Activated naive CD4-positive, alpha-beta T cell treated with anti-CD3 and anti-CD28 coated beads for 36 hours (primary cell): ENCODE data around the gene ARHGEF7. TPM values are rescaled to one million over a fixed set of nuclear protein-coding genes. Genes with fewer than 3 reads are reported as not detected.
"Not testable (repeated sequence)": the region's sequence is repeated elsewhere in the genome, so short reads cannot be mapped to it uniquely, and the experiment has no call there.

Source experiments
- CTCF ChIA-PET: fragments of 350-600 bp; sonication (Branson Sonifier 250); formaldehyde crosslinking; loops from one replicate; lab custom pipeline; 2021; ENCODE audit warnings: antibody characterized with exemption; lab: Charles Lee
- DNase-seq: peaks from one replicate; pipeline ENCODE4 v3.0.0-alpha.2; 2020
- H3K27ac Mint-ChIP-seq: one replicate; pipeline ENCODE4 v1.8.0; 2021; ENCODE audit warnings: mild to moderate bottlenecking, mixed read lengths
- H3K27me3 Mint-ChIP-seq: one replicate; pipeline ENCODE4 v1.8.0; 2021; ENCODE audit warnings: low read depth, mixed read lengths
- H3K36me3 Mint-ChIP-seq: one replicate; pipeline ENCODE4 v1.8.0; 2021; ENCODE audit warnings: low read depth, mixed read lengths
- H3K4me1 Mint-ChIP-seq: one replicate; pipeline ENCODE4 v1.8.0; 2021; ENCODE audit warnings: low read depth, mixed read lengths
- H3K4me3 Mint-ChIP-seq: one replicate; pipeline ENCODE4 v1.8.0; 2021; ENCODE audit warnings: mild to moderate bottlenecking, moderate library complexity, mixed read lengths
- H3K9me3 Mint-ChIP-seq: one replicate; pipeline ENCODE4 v1.8.0; 2021; ENCODE audit warnings: mixed read lengths
- intact Hi-C: fragments of 100-400 bp; cut with micrococcal nuclease; formaldehyde crosslinking; loops from one replicate; pipeline ENCODE4 v1.15.1; 2023
- total RNA-seq, 2 experiments: library from RNA; stranded (reverse); gene quantifications; one replicate each; pipeline ENCODE4 v1.2.3, GENCODE V29; 2021

ARHGEF7 gene
- total RNA-seq, 2 experiments from 2014 or later = 48.4 to 56.6 TPM

DNA sequence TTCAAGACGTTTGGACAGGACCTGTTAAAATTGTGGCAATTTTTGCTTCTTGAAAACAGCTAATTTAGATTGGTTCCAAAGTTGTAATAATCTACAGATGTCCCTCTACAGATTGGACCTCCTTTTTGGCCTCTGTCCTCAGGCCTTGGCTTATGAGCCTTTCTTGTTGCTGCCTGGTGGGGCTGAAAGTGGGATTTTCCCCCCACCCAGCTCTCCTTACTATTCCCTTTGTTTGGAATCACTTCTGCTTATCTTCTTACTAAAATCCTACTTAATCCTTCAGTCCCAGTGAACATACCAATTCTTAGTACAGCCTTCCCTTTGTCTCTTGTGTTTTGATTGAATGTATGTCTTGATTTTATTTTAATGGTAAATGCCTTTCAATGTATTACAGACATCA is 141.8 kb downstream of the ARHGEF7 start:
- Mint-ChIP-seq H3K9me3 (peaks cover 6% of the 10 kb centered on the region), H3K4me3 (no peak overlapping the region), H3K4me1 (peaks cover 3% of the 10 kb centered on the region), H3K27ac (peak overlapping the region; percentile 5), H3K36me3 (peaks cover 59% of the 10 kb centered on the region), H3K27me3 (no peaks in the 10 kb centered on the region)
- intact Hi-C loops = no loop called here
- CTCF ChIA-PET = no interaction called here
- no peak for DNase-seq

DNA sequence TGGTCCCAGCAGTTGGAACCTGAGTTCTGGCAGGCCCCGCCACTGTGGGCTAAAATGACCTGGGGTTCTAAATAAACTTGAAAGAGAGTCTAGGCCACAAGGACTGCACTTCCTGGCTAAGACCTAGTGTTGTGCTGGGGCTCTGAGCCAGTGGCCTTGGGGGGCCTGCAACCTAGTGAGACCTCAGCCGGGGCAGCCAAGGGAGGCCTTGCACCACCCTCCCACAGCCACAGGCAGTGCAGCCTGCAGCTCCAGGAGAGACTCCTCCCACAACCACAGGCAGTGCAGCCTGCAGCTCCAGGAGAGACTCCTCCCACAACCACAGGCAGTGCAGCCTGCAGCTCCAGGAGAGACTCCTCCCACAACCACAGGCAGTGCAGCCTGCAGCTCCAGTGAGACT is 142.8 kb downstream of the ARHGEF7 start:
- H3K9me3 Mint-ChIP-seq, CTCF ChIA-PET, H3K4me3 Mint-ChIP-seq, DNase-seq, H3K4me1 Mint-ChIP-seq, H3K27ac Mint-ChIP-seq, intact Hi-C loops, H3K27me3 Mint-ChIP-seq: not testable (repeated sequence)
- peaks cover 56% of the 10 kb centered on the region for H3K36me3 Mint-ChIP-seq

DNA sequence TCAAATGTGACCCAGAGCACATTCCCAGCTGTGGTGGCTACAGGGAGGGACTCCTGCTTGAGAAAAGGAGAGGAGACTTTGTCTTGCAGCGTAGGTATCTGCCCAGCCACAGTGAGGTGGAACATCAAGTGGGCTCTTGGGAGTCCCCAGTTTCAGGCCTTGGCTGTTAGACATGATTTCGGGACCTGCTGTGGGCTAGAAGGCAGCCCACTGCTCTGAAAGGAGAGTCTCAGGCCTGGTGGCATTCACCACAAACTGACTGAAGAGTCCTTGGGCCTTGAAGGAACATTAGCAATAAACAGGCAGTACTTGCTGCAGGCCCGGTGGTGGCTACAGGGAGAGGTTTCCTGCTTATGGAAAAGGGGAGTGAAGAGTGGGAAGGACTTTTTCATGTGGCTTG is 143.5 kb downstream of the ARHGEF7 start:
- Mint-ChIP-seq H3K9me3 (peaks cover 6% of the 10 kb centered on the region), H3K27me3 (no peaks in the 10 kb centered on the region), H3K27ac (no peak overlapping the region), H3K4me3 (no peak overlapping the region), H3K4me1 (peaks cover 3% of the 10 kb centered on the region), H3K36me3 (peaks cover 52% of the 10 kb centered on the region)
- CTCF ChIA-PET = no interaction called here
- intact Hi-C loops = no loop called here
- DNase-seq = no peak

DNA sequence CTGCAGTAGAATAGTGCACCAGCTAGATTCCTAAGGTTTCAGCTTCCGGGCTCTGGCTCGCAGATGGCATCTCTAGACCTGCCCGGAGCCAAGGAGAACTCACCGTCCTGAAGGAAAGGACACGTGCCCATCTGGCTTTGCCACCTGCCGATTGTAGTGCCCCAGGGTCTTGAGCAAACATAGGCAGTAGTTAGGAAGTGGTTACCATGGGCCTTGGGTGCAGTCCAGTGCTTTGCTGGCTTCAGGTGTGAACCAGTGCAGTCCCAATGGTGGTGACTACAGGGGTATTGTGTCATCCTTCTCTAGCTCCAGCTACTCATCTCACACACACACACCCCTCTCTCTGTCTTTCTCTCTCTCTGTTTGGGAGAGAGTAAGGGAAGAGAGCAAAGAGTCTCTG is 143.9 kb downstream of the ARHGEF7 start:
- no peak for DNase-seq
- H3K4me1 Mint-ChIP-seq = peaks cover 3% of the 10 kb centered on the region
- H3K27ac Mint-ChIP-seq = no peak overlapping the region
- intact Hi-C loops = no loop called here
- H3K36me3 Mint-ChIP-seq = peaks cover 48% of the 10 kb centered on the region
- CTCF ChIA-PET = interaction anchor here (1.0 kb wide), 1 partner anchor 9 kb away, joined by 3 read pairs; no protein-coding TSS in a partner anchor
- H3K4me3 Mint-ChIP-seq = no peak overlapping the region
- no peaks in the 10 kb centered on the region for H3K27me3 Mint-ChIP-seq
- H3K9me3 Mint-ChIP-seq = peaks cover 6% of the 10 kb centered on the region

DNA sequence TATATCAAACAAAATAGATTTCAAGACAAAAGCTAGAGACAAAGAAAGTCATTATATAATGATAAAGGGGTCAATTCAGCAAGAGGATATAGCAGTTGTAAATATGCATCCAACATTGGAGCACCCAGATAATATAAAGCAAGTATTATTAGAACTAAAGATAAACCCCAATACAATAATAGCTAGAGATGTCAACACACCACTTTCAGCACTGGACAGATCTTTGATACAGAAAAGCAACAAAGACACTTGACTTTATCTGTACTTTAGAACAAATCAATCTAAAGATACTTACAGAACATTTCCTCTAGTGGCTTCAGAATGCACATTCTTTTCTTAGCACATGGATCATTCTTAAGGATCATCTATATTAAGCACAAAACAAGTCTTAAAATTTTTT is 146.2 kb downstream of the ARHGEF7 start:
- Mint-ChIP-seq H3K9me3 (peaks cover 6% of the 10 kb centered on the region), H3K4me3 (no peak overlapping the region), H3K4me1 (peaks cover 5% of the 10 kb centered on the region), H3K36me3 (peaks cover 37% of the 10 kb centered on the region), H3K27me3 (no peaks in the 10 kb centered on the region), H3K27ac (no peak overlapping the region)
- CTCF ChIA-PET = interaction anchor here (0.7 kb wide), 1 partner anchor 36 kb away, joined by 3 read pairs; no protein-coding TSS in a partner anchor
- intact Hi-C loops = no loop called here
- DNase-seq = no peak

DNA sequence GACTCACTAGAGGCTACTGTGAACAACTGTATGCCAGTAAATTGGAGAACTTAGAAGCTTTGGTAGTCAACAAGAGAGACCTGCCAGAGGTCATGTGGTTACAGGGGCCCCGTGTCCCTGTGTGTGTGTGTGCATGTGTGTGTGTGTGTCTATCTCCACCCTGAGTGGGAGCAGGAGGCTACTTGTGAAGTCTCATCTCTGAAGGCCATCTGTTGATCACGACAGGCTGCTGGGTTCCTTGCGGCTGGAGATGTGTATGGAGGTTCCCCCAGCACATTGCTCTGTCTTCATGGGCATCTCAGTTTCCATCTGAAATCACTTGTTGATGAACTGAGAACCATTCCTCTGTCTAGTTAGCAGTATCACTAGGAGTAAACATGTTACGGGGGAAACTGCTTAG is 147.2 kb downstream of the ARHGEF7 start:
- Mint-ChIP-seq H3K4me3 (no peak overlapping the region), H3K36me3 (peaks cover 28% of the 10 kb centered on the region), H3K9me3 (peaks cover 4% of the 10 kb centered on the region), H3K27me3 (no peaks in the 10 kb centered on the region), H3K27ac (no peak overlapping the region), H3K4me1 (peaks cover 6% of the 10 kb centered on the region)
- intact Hi-C loops = no loop called here
- DNase-seq = no peak
- CTCF ChIA-PET = no interaction called here

DNA sequence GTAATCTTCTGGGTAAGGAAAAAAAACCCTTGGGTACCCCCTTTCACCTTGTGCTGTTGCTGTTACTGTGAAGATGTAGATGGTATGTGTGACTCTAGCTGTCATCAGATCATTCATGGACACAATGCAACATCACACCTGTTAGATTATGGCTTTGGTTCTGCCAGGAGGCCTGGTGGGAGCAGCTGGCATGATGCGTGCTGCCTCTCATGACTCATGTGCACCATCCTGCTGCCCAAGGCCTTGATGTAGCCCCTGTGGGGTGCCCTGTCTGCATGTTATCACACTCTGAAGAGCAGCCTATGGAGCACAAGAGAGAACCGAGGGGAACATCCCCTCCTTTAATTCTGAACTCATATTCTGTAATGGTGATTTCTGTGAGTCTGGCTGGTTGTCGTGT is 147.6 kb downstream of the ARHGEF7 start:
- Mint-ChIP-seq H3K36me3 (peaks cover 32% of the 10 kb centered on the region), H3K27ac (no peak overlapping the region), H3K27me3 (no peaks in the 10 kb centered on the region), H3K4me1 (peaks cover 6% of the 10 kb centered on the region), H3K9me3 (peaks cover 4% of the 10 kb centered on the region), H3K4me3 (no peak overlapping the region)
- CTCF ChIA-PET = no interaction called here
- no peak for DNase-seq
- intact Hi-C loops = no loop called here

DNA sequence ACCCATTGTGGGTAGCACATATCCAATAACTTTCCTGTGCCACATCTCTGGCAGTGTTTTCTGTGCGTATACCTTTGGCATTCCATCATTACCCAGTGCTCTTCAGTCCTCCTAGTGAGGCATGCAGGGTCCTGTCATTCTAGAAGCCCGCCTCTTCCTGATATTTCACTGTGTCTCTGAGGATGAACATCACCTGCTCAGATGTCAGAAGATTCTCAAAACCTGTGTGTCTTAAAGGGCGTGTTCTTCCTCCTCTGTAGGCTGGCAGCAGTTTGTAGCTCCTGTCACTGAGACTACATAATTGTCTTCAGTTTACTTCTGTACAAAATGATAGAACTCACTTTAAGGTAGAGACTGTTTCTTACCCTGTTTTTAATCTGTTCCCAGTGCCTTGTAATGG is 148.5 kb downstream of the ARHGEF7 start:
- no peak for DNase-seq
- H3K27me3 Mint-ChIP-seq = no peaks in the 10 kb centered on the region
- peaks cover 6% of the 10 kb centered on the region for H3K4me1 Mint-ChIP-seq
- CTCF ChIA-PET = no interaction called here
- peaks cover 28% of the 10 kb centered on the region for H3K36me3 Mint-ChIP-seq
- H3K9me3 Mint-ChIP-seq = peaks cover 4% of the 10 kb centered on the region
- intact Hi-C loops = no loop called here
- H3K4me3 Mint-ChIP-seq = no peak overlapping the region
- H3K27ac Mint-ChIP-seq = no peak overlapping the region

DNA sequence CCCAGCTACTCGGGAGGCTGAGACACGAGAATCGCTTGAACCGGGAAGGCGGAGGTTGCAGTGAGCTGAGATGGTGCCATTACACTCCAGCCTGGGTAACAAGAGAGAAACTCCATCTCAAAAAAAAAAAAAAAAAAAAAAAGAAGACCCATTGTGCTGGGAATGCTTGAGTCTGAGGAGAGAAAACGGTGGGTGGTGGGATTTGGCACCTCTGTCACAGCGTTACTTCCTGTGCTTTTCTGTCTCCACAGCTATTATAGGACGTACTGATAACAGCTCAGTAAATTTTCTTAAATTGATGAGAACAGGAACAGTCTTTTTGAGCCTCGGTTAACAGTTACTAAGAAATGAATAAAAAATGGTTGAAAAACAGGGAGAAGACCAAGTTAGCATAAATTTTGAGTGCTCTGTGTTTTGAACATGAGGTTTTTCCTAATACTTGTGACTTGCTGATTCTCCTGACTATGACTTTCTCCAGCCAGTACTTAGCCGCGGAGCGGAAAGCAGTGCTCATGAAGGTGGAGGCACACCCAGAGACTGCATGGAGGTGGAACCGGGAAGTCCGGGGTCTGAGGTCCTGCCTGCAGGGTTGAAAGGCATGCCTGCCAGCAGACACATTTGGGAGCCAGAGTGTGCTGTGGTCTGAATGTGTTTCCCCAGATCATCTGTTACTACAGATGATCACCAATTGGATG is 150.0 kb downstream of the ARHGEF7 start:
- no peak overlapping the region for H3K4me3 Mint-ChIP-seq
- peaks cover 4% of the 10 kb centered on the region for H3K4me1 Mint-ChIP-seq
- H3K27me3 Mint-ChIP-seq = no peaks in the 10 kb centered on the region
- intact Hi-C loops = no loop called here
- H3K27ac Mint-ChIP-seq = no peak overlapping the region
- peaks cover 25% of the 10 kb centered on the region for H3K36me3 Mint-ChIP-seq
- CTCF ChIA-PET = no interaction called here
- no peaks in the 10 kb centered on the region for H3K9me3 Mint-ChIP-seq
- DNase-seq = no peak

DNA sequence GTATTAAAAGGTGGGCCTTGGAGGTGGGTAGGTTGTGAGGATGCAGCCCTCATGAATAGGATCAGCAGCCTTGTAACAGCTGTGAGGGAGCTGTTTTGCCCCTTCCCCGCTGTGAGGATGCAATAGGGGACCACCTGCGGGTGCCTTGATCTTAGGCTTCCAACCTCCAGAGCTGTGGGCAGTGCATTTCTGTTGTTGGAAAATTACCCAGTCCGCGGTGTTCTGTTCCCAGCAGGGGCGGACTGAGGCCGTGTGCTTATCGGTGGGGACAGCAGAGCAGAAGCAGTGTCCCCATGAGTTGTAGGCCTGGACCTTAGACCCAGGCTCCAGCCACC is 150.6 kb downstream of the ARHGEF7 start:
- Mint-ChIP-seq H3K9me3 (no peaks in the 10 kb centered on the region), H3K4me1 (peaks cover 4% of the 10 kb centered on the region), H3K36me3 (peaks cover 27% of the 10 kb centered on the region), H3K4me3 (no peak overlapping the region), H3K27me3 (no peaks in the 10 kb centered on the region), H3K27ac (no peak overlapping the region)
- CTCF ChIA-PET = no interaction called here
- no peak for DNase-seq
- intact Hi-C loops = no loop called here

DNA sequence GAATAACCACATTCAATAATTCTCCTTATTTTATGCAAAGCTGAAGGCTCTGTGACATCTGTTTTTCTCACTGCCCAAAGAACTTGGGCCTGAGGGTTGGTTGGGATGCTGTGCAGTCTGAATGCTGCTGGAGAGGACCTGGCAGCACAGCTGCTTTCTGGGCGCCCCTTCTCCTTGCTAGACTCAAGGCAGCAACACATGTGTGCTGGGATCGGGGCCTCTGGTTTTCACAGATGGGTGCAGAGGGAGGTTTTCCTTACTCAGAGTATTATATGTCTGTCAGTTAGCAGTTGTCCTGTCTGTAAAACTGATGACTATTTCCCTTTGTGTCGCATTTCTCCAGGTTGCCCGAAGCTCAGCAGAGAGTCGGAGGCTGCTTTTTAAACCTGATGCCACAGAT is 152.1 kb downstream of the ARHGEF7 start:
- intact Hi-C loops = no loop called here
- H3K36me3 Mint-ChIP-seq = peaks cover 27% of the 10 kb centered on the region
- CTCF ChIA-PET = no interaction called here
- DNase-seq = no peak
- H3K9me3 Mint-ChIP-seq = no peaks in the 10 kb centered on the region
- H3K4me1 Mint-ChIP-seq = peaks cover 3% of the 10 kb centered on the region
- H3K27ac Mint-ChIP-seq = no peak overlapping the region
- no peaks in the 10 kb centered on the region for H3K27me3 Mint-ChIP-seq
- no peak overlapping the region for H3K4me3 Mint-ChIP-seq

DNA sequence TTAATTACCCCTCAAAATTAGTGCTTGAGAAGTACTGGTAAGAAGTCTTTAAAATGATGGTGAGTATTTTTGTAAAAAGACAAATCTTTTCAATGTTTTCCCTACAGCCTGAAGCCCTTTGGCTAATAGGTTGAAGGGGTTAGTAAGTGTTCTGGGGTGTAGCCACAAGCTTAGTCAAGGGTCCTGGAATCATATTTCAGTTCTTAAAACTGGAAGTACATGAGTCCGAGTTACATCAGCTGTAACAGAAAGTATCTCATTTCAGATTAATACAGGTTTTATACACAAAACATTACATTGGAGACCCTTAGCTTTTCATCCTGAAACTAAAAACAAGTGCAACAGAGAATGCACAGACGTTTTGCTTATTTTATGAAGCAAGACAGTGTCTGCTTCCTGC is 152.7 kb downstream of the ARHGEF7 start:
- peaks cover 3% of the 10 kb centered on the region for H3K4me1 Mint-ChIP-seq
- DNase-seq = no peak
- peaks cover 27% of the 10 kb centered on the region for H3K36me3 Mint-ChIP-seq
- intact Hi-C loops = no loop called here
- H3K9me3 Mint-ChIP-seq = no peaks in the 10 kb centered on the region
- CTCF ChIA-PET = interaction anchor here (0.8 kb wide), 1 partner anchor 8 kb away, joined by 3 read pairs; no protein-coding TSS in a partner anchor
- no peak overlapping the region for H3K27ac Mint-ChIP-seq
- no peak overlapping the region for H3K4me3 Mint-ChIP-seq
- H3K27me3 Mint-ChIP-seq = no peaks in the 10 kb centered on the region

DNA sequence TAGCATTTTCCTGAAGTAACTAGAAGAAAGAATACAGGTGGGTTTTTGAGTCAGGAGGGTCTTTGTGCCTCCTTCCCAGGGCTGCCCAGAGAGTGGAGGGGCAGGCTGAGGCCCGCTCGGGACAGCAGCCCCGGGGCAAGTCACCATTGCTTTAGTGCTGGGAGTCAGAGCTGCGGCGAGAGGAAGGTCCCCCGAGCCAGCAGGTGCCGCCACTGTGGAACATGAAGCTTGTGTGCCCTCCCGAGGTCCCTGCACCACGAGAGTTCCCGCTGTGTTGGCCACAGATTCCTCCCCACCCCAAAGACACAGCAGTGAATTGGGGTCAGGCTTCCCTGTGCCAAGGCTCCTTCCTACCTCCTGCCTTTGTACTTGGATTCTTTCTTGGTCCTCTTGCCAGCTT is 154.4 kb downstream of the ARHGEF7 start:
- peaks cover 3% of the 10 kb centered on the region for H3K4me1 Mint-ChIP-seq
- H3K27ac Mint-ChIP-seq = no peak overlapping the region
- DNase-seq = no peak
- H3K4me3 Mint-ChIP-seq = no peak overlapping the region
- intact Hi-C loops = no loop called here
- H3K36me3 Mint-ChIP-seq = peaks cover 31% of the 10 kb centered on the region
- CTCF ChIA-PET = no interaction called here
- no peaks in the 10 kb centered on the region for H3K27me3 Mint-ChIP-seq
- no peaks in the 10 kb centered on the region for H3K9me3 Mint-ChIP-seq
